Breast epithelium (tissue), 4 donors: ENCODE data around the gene BABAM1. TPM values are rescaled to one million over a fixed set of nuclear protein-coding genes. Genes with fewer than 3 reads are reported as not detected.

Source experiments
- DNase-seq, 2 donors: peaks; one replicate each; pipeline ENCODE4 v3.0.0-alpha.2; 2019; ENCODE audit warnings: low spot score in 2 of 2
- H3K27ac ChIP-seq, 2 donors: fragments of 200-600 bp; sonication (generic) in 1 of 2; one replicate each; pipeline ENCODE4 v1.5.1; 2016 to 2019; ENCODE audit warnings: mild to moderate bottlenecking in 1 of 2
- H3K27me3 ChIP-seq, 2 donors: fragments of 200-600 bp; sonication (generic) in 1 of 2; one replicate each; pipeline versions ENCODE4 v1.5.1 to v1.6.0; 2017 to 2019; ENCODE audit warnings: control low read depth in 1 of 2, mild to moderate bottlenecking in 1 of 2
- H3K36me3 ChIP-seq: fragments of 200-600 bp; one replicate; pipeline ENCODE4 v1.5.1; 2019
- H3K4me1 ChIP-seq, 2 donors: fragments of 200-600 bp; sonication (generic); one replicate each; pipeline ENCODE4 v1.5.1; 2016 to 2019; ENCODE audit warnings: control low read depth in 1 of 2
- H3K4me3 ChIP-seq, 3 donors: fragments of 200-600 bp; sonication (generic); 1 replicate in 2 of 3; 2 replicates in 1 of 3; pipeline ENCODE4 v1.5.1; 2016 to 2019; ENCODE audit warnings: mild to moderate bottlenecking in 3 of 3, moderate library complexity in 2 of 3
- H3K9me3 ChIP-seq, 2 donors: fragments of 200-600 bp; sonication (generic) in 1 of 2; one replicate each; pipeline ENCODE4 v1.5.1; 2016 to 2019; ENCODE audit warnings: control low read depth in 1 of 2
- CTCF ChIP-seq, 3 donors: fragments of 450-650 bp; IDR thresholded peaks; one replicate each; pipeline ENCODE4 v1.5.1; 2016 to 2017; ENCODE audit warnings: antibody characterized with exemption in 3 of 3, mild to moderate bottlenecking in 3 of 3, moderate library complexity in 3 of 3
- POLR2A ChIP-seq: fragments of 450-650 bp; IDR thresholded peaks from one replicate; pipeline ENCODE4 v1.6.1; 2016; ENCODE audit warnings: antibody characterized with exemption, mild to moderate bottlenecking, moderate library complexity
- POLR2AphosphoS5 ChIP-seq, 3 donors: sonication (generic); formaldehyde crosslinking; IDR thresholded peaks; one replicate each; pipeline ENCODE4 v1.6.1; 2017; ENCODE audit warnings: antibody characterized with exemption in 3 of 3
- intact Hi-C: fragments of 100-400 bp; cut with DNase I; formaldehyde crosslinking; loops from one replicate; pipeline ENCODE4 v1.15.1; 2023; ENCODE audit warnings: low total_unique reads
- total RNA-seq, 3 donors: library from RNA; depleted of rRNA; stranded (reverse); fragments of >200 nt; gene quantifications; one replicate each; pipeline ENCODE4 v1.1.0, GENCODE V29; 2016

BABAM1 gene
- total RNA-seq, 3 donors from 2014 or later: 48.5 to 65.6 (median 54.1) TPM

GRCh38 chr19:17296976-17297375 is 29.7 kb downstream of the BABAM1 start:
- intact Hi-C loops: no loop called here
- H3K27me3 ChIP-seq: no peaks in the 10 kb centered on the region
- no peaks in the 10 kb centered on the region for H3K36me3 ChIP-seq
- no peak for DNase-seq
- TF ChIP-seq POLR2AphosphoS5 (IDR thresholded peaks at IDR 0.05) (no peak), POLR2A (no peak), CTCF (IDR thresholded peaks at IDR 0.05) (no peak)
- no peak overlapping the region for H3K4me3 ChIP-seq
- no peaks in the 10 kb centered on the region for H3K4me1 ChIP-seq
- no peak overlapping the region for H3K27ac ChIP-seq
- peaks cover 0 to 5% of the 10 kb centered on the region in 2 donors for H3K9me3 ChIP-seq

GRCh38 chr19:17300992-17301619 is 33.9 kb downstream of the BABAM1 start:
- Histone ChIP-seq H3K36me3 (no peaks in the 10 kb centered on the region), H3K9me3 (peaks cover 0 to 5% of the 10 kb centered on the region in 2 donors), H3K27ac (no peak overlapping the region), H3K4me1 (peaks cover 0 to 26% of the 10 kb centered on the region in 2 donors), H3K4me3 (no peak overlapping the region), H3K27me3 (no peaks in the 10 kb centered on the region)
- TF ChIP-seq POLR2AphosphoS5 (IDR thresholded peaks at IDR 0.05) (no peak), POLR2A (no peak), CTCF (IDR thresholded peaks at IDR 0.05) (no peak)
- DNase-seq: no peak
- intact Hi-C loops: loop anchor here (10.0 kb wide), 1 partner anchor 84 kb away; no protein-coding TSS in a partner anchor

GRCh38 chr19:17302391-17303166 is 35.3 kb downstream of the BABAM1 start:
- DNase-seq: no peak
- TF ChIP-seq CTCF (IDR thresholded peaks at IDR 0.05): no peak
- TF ChIP-seq POLR2A: no peak
- TF ChIP-seq POLR2AphosphoS5 (IDR thresholded peaks at IDR 0.05): no peak
- no peaks in the 10 kb centered on the region for H3K27me3 ChIP-seq
- H3K4me1 ChIP-seq: peaks cover 0 to 31% of the 10 kb centered on the region in 2 donors
- H3K27ac ChIP-seq: peak overlapping the region; percentile 82 to 90
- H3K9me3 ChIP-seq: peaks cover 0 to 5% of the 10 kb centered on the region in 2 donors
- peak overlapping the region; percentile 70 to 81 (median 81) for H3K4me3 ChIP-seq
- intact Hi-C loops: loop anchor here (10.0 kb wide), 1 partner anchor 82 kb away; no protein-coding TSS in a partner anchor
- no peaks in the 10 kb centered on the region for H3K36me3 ChIP-seq

GRCh38 chr19:17303167-17303939 is 36.1 kb downstream of the BABAM1 start, which contains the start of gene ABHD8:
ABHD8 (minus strand) TSS chr19:17303425; CDS start chr19:17301616, 1,809 bp downstream.
- Histone ChIP-seq H3K27ac (peak within 1 kb of the TSS; percentile 82 to 90), H3K4me1 (peaks cover 0 to 31% of the 10 kb centered on the region in 2 donors), H3K9me3 (no peaks in the 10 kb centered on the region), H3K36me3 (no peaks in the 10 kb centered on the region), H3K4me3 (peak within 1 kb of the TSS; percentile 70 to 81 (median 81)), H3K27me3 (no peaks in the 10 kb centered on the region)
- intact Hi-C loops: loop anchor here (10.0 kb wide), 1 partner anchor 81 kb away; no protein-coding TSS in a partner anchor
- DNase-seq: peak; percentile 96
- TF ChIP-seq POLR2AphosphoS5 (IDR thresholded peaks at IDR 0.05): peak in 2 of 3 donors; percentile 31 to 35
- peak; percentile 73 to 83 (median 79) for TF ChIP-seq CTCF (IDR thresholded peaks at IDR 0.05)
- TF ChIP-seq POLR2A: peak; percentile 25
